Stimulated activated CD4-positive, alpha-beta T cell treated with anti-CD3 and anti-CD28 coated beads, Interleukin-12 subunit alpha, Interleukin-12 subunit beta, amount 100 ng/mL, for 24 hours (primary cell): ENCODE data around the gene LYSMD1.

Experiments
- DNase-seq, 2 experiments: peaks; one replicate each; pipeline ENCODE4 v3.0.0-alpha.2; 2020; ENCODE audit warnings: low read depth in 2 of 2

LYSMD1 gene

GRCh38 chr1:151175041-151175741 lies 9.5 kb upstream of the LYSMD1 start:
- no peak for DNase-seq

GRCh38 chr1:151171190-151171589 lies 5.5 kb upstream of the LYSMD1 start:
- no peak for DNase-seq

- no peak for DNase-seq
Observed at GRCh38 chr1:151167116-151167515, 1.4 kb upstream of the LYSMD1 start.

- no peak for DNase-seq
Observed at GRCh38 chr1:151166505-151166956, 829 bp upstream of the LYSMD1 start.

- no peak for DNase-seq
Observed at GRCh38 chr1:151165281-151165737, 393 bp downstream of the LYSMD1 start.

- no peak for DNase-seq
Observed at GRCh38 chr1:151164732-151165280, 896 bp downstream of the LYSMD1 start.

GRCh38 chr1:151159373-151159772 lies 6.3 kb downstream of the LYSMD1 start:
- no peak for DNase-seq

GRCh38 chr1:151158751-151159251 lies 6.9 kb downstream of the LYSMD1 start:
- DNase-seq: no peak

- peak in 1 of 2 experiments; percentile 52 for DNase-seq
Observed at GRCh38 chr1:151158326-151158725, 7.4 kb downstream of the LYSMD1 start.

GRCh38 chr1:151157067-151157531 lies 8.6 kb downstream of the LYSMD1 start:
- peak; percentile 42 to 57 for DNase-seq

GRCh38 chr1:151156515-151156819 lies 9.2 kb downstream of the LYSMD1 start, which contains the start of gene TNFAIP8L2:
Gene TNFAIP8L2, plus strand, starts transcription at chr1:151156649. Its CDS starts 2,049 bp downstream, at chr1:151158698.
- DNase-seq: peak; percentile 50 to 84

GRCh38 chr1:151147665-151148064 lies 18.0 kb downstream of the LYSMD1 start:
- DNase-seq: no peak

GRCh38 chr1:151147132-151147503 lies 18.6 kb downstream of the LYSMD1 start:
- no peak for DNase-seq

- peak; percentile 75 to 85 for DNase-seq
Observed at GRCh38 chr1:151146412-151147131, 19.1 kb downstream of the LYSMD1 start, which contains the start of gene SEMA6C. Gene SEMA6C, minus strand, starts transcription at chr1:151146631. Its CDS starts 4,010 bp downstream, at chr1:151142621.

GRCh38 chr1:151146072-151146411 lies 19.7 kb downstream of the LYSMD1 start:
- DNase-seq: no peak

GRCh38 chr1:151145304-151146071 lies 20.2 kb downstream of the LYSMD1 start:
- no peak for DNase-seq

GRCh38 chr1:151144474-151145303 lies 21.0 kb downstream of the LYSMD1 start:
- no peak for DNase-seq

GRCh38 chr1:151143986-151144385 lies 21.7 kb downstream of the LYSMD1 start:
- DNase-seq: no peak

GRCh38 chr1:151143057-151143435 lies 22.7 kb downstream of the LYSMD1 start:
- no peak for DNase-seq

- DNase-seq: no peak
Observed at GRCh38 chr1:151142411-151143056, 23.2 kb downstream of the LYSMD1 start.
